ENCODE results near the gene COPZ2.
"Not testable (repeated sequence)": the region's sequence is repeated elsewhere in the genome, so short reads cannot be mapped to it uniquely, and the experiment has no call there.

The COPZ2 gene

DNA sequence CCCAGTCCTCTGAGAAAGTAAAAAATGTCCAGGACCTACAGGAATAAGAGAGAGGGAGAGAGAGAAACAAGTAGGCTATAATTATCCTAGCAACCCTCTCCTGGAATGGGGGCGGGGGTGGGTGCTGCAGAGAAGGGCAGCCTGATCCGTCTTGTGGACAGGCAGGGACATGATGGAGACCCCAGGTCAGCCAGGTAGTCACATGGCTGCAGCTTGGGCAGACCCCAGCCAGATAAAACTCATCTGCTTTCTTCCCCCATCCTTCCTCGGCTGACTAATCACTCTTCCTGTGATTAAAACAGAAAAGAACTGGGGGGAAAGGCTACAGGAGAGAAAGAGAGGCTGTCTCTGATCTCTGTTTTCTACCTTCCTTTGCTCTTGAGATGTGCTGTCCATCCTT is 32.6 kb downstream of the COPZ2 start:
- DNase-seq (ENCODE audit: low spot score), result no peak

DNA sequence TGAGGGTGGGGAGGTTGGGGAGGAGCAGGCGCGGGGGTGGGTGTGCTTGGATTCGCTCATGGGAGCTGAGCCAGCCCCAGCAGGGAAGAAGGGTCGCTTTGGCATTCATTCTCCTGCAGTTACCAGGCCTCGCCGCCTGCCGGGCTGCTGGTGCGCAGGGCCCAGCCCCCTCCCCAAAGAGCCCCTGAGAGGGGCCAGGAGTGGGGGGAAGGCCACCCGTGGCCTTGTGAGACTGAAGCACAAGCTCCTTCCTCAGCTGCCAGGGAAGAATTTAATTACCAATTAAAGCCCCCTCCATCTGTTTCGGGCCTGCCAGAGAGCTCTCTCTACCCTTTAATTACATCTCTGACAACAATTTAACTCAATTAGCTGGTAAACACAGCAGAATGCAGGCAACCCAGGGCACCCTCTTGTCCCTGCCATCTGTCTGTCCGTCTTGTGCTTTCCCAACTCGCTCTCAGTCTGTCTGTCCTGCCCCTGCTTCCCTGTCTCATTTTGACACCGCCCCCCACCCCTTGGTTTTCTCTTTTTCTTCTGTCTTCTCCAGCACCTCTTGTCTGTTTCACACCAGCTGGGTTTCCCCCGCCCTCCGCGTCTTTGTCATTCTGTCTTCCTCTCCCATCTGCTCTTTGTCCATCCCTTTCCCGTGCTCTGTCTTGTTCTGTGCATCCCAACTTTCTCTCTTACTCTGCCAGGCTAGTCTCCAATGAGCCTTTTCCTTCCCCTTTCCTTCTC is 34.0 kb downstream of the COPZ2 start:
- no peak for DNase-seq (ENCODE audit: low spot score)

DNA sequence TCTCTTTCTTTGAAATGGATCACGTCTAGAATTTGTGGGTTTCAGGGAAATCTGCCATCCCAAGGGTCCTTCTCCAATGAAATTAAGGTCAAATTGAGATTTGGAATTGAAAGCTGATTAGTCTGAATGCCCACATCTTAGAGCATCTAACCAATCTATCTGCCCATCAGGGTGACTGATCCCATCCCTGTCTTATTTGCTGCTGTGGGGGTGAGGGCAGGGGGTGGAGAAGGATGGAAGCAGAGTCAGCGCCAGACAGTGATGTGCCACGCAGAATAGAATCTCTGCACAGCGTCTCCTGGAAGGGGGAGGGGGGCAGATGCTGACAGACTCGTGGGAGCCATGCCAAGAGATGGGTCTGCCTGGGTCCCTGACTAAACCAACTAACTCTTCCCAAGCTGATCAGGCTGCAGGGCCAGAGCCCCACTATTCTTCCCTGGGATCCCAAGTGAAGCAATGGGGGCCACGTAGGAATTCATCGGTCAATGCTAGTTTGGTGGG is 34.6 kb downstream of the COPZ2 start:
- DNase-seq (ENCODE audit: low spot score), result no peak

DNA sequence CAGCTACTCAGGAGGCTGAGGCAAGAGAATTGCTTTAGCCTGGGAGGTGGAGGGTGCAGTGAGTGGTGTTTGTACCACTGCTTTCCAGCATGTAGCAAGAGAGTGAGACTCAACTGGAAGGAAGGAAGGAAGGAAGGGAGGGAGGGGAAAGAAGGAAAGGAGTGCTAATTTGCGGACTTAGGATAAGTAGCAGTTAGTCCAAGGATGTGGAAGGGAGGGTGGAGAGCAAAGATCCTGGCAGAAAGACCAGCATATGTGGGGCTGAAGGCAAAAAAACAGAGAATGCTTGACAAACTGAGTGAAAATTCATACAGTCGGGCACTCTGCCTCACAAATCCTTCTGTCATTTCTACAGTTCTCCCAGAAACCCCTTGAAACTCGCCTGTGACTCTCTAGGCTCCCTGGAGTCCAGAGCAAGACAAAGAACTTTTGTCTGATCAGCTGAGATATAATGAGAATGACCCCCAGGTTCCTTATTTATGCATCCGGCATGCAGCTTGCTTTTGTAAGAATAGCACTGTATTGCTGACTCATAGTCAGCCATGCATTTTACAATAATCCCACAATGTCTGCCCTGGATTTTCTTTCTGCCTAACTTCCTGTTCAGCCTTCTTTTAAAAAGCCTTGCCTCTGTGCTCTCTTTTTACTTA is 35.2 kb downstream of the COPZ2 start:
- peak; percentile 60 for DNase-seq (ENCODE audit: low spot score)

DNA sequence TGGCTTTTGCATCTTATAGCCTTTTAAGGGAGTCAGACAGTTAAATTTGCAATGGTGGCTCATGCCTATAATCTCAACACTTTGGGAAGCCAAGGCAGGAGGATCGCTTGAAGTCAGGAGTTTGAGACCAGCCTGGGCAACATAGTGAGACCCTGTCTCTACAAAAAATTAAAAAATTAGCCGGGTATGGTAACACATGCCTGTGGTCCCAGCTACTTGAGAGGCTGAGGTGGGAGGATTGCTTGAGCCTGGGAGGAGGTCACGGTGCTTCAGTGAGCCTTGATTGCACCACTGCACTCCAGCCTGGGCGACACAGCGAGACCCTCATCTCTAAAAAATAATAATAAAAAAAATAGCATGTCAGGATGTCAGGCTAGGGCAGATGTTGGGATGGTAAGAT is 35.9 kb downstream of the COPZ2 start:
- not testable (repeated sequence) for DNase-seq (ENCODE audit: low spot score)

DNA sequence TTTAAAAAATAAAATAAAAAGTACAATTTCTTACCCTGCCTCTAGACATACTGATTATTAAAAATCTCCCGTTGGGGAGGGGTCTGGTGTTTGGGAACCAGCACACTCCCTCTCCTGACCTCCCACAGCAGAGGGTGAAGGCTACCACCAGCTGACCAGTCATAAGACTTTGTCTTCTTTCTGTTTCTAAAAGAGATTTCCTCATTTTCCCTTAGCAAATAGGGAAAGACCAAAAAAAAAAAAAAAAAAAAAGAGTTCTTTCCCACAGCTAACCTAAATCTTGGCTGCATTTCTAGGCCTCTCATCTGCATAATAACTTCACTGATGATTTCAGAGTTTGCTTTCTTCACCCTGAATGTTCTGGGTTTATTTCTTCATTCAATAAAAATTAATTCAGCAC is 36.4 kb downstream of the COPZ2 start:
- DNase-seq (ENCODE audit: low spot score), result no peak

DNA sequence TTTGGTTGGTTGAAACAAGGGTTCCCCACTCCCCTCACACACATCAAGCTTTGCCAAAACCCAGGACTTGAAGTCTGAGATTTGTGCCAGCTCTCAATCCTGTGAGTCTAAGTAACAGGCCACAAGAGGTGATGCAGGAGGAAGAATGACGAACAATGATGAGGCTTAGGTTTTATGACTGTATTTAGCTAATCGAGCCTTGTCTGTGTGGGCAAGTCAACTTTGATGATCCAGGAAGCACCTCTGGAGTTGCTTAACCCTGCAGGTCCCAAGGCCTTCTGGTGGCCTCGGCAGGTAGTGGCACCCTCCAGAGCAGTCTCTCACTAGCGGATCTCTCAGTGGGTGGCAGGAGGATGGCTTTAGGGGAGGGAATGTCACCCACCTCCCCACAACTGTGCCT is 38.0 kb downstream of the COPZ2 start:
- no peak for DNase-seq (ENCODE audit: low spot score)

DNA sequence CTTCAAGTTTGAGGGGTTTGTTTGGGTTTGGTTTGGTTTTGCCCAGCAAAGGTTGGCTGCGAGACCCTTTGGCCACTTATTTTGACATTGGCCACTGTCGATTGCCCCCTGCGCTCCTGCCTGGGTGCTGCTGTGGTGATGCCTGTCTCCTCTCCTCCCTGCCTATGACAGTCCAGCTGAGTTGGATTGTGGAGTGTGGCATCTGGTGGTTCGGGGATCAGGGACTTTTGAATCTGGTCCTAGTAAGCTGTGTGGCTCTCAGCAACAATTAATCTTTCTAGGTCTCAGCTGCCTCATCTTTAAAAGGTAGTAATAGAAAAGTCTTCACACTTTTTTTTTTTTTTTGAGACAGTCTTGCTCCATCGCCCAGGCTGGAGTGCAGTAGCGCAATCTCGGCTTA is 39.6 kb downstream of the COPZ2 start:
- no peak for DNase-seq (ENCODE audit: low spot score)

DNA sequence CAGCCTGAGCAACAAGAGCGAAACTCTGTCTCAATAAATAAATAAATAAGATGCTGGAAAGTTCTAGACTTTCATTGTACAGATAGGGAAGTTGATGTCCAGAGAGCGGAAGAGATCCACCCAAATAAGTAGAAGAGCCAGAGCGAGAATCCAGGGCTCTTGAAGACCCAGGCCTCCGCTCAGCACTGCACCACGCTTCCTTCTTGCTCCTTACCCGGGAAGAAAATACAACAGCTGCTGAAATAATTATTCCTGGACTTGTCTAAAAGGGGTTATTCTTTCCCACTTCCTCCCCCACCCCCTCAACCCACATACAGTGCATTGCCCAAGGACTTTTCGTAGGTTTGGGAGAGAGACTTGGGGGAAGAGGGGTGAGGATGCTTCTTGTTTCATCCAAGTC is 40.0 kb downstream of the COPZ2 start:
- DNase-seq (ENCODE audit: low spot score), result no peak

DNA sequence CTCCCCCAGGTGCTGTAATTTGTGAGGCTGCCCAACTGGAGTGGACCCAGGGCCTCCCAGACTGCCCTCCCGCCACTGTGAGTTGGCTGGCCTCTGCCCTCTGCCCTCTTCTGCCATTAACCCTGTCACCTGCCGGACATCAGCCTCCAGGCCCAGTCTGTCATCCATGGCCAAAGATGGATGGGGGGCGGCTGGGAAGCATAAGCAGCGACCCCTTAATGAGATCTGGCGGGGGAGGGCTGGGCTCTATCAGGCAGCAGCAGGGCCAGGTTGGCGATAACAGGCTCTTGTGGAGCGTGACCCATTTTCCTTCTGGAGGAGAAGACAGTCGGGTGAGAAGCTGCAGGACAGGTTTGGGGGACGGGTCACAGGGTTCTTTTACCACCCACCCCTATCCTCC is 41.4 kb downstream of the COPZ2 start:
- no peak for DNase-seq (ENCODE audit: low spot score)

DNA sequence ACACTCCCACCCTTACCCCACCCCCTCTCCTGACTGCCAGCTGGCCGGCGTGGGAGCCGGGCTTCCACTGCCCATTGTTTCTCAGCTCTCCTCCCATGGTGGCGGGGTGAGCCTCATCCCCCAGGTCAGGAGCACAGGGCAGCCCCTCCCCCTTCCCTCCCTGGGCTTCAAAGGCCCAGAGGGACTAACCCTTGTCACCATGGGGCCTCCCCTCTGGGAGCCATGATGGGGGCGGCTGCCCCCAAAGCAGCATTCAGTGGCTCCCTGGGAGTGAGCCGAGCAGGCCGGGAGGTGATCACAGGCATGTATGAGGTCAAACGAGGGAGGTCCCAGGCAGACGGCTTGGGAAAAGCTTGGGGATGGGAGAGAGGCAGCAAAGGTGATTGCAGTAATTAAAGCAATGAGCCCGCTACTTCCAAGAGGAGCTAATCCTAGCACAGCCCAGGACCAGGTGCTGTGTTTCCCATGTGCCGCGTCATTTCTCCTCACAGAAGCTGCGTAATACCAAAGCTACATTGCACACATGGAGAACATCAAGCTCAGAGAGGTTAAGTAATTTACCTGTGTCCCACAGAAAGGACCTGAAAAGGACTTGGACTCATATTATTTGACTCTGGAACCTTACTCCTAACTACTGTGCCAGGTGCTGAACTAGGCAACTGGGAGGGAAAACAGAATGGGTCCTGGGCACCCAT is 42.2 kb downstream of the COPZ2 start:
- no peak for DNase-seq (ENCODE audit: low spot score)

DNA sequence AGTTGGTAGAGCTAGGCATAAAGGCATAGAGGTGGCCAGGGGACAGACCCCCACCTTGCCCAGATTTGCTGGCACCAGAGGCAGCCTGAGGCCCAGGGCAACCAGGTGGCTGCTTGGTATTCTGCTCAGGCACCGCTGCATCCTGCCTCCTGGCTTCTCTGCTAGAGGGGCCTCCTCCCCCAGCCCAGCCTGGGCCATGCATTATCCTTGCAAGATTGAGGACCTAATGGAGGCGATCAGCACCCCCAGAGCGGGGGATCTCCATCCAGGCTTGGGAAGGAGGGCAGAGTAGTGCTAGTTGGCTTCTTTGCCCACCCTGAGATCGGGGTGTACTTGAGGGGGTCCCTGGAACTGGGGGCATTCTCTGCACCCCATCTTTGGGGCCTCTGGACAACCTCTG is 42.9 kb downstream of the COPZ2 start:
- DNase-seq (ENCODE audit: low spot score), result no peak

DNA sequence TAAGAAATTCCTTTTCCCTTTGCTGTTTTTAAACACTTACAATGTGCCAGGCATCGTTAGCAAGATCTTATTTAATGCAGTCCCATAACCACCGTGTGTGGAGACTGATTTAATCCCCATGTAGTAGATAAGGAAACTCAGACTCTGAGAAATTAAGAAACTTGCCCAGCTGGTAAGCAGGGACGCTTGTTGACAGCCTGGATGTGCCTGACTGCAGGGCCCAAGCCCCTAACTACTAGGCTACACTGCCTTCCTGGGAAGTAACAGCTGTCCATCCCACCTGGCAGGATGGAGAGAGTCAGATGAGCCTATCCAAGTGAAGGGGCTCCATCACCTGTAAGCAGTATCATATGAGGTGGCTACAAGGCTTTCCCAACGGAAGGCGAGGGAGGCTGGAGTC is 43.6 kb downstream of the COPZ2 start:
- no peak for DNase-seq (ENCODE audit: low spot score)

DNA sequence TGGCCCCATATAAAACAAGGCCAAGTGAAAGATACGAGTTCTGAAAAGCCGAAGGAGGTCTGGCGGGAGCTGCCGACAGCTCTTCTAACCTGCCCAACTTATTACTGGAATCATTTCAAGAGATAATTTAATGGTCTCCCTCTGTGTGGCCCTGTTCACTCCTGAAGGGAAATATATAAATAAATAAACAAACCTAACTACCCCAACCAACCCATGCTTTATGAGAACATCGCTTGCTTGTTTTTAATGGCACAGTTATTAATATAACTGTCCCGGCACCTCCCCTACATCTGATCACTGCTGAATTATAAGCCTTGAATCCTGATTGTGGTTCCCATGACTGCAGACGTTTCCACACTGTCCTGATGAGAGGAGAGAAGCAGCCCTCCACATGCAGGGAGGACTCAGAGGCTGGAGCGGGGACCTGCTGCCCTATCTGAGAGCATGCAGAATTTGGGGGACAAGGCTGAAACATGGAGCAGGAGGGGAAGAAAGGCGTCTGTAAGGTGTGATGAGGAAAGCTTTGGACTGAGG is 44.5 kb downstream of the COPZ2 start:
- no peak for DNase-seq (ENCODE audit: low spot score)

DNA sequence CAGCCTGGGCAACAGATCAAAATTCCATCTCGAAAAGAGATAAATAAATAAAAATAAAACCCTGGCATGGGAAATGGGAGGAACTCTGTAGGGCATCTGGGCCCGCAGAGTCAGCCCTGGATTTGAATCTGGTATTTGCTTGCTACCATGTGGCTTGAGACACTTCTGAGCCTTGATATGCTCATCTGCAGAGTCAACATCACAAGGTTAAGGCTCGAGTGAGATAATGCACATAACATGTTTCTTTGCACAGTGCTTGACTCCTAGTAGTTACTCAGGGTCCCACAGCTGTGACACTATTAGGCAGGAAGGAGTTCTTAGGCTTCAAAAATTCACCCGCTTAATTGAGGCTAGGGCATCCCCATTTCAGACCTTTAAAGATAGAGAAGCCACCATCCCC is 45.4 kb downstream of the COPZ2 start:
- DNase-seq (ENCODE audit: low spot score), result no peak

DNA sequence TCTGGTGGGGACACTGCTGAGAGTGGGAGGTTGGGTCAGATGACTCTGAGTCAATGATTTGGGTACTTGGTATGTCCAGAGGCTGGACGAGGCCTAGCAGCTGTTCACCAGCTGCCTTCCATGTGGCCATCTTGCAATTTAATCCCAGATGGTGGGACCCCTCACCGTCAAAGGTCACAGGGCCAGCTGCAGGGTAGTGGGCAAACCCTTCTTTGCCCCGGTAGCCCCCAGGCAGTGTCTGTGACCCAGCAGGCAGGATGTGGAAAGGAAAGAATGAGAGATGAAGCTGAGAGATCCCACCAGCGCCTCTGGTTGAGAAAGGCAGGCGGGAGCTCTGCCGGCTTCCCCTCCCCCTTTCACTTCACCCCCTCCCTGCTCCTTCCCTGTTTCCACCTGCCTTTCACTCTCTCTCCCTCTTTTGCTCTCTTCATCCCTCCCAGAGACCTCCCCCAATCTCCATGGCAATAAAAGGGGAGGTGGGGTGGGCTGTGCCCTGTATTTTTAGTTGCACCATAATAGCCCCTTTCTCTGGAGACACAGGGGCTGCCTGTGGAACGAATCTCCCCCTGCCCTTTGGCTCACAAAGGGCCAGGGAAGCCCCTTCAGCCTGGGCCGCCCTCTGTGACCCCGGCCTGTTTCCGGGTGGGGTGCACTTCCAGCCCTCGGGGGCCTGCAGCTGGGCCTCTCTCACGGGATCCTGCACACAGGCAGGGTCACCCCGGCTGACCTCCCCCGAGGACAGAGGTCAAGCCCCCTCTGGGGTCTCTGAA is 46.5 kb downstream of the COPZ2 start:
- DNase-seq (ENCODE audit: low spot score), result no peak

DNA sequence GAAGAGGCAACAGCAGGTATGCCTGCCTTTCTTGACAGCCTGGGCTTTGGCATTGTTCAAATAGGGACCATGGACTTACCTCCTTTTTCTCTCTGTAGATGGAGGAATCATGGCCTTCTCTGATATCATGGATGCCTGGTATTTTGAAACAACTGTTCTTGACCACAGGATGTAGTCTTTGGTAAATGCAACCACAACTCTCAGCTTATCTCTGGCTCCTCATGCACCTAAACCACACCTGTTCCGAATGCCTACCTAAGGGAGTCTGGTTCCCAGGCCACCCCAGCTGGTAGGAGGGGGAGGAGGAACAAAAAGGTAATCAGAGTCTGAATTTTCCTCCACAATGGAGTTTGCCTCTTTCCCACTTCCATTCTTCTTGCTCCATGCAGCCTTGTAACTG is 47.9 kb downstream of the COPZ2 start:
- DNase-seq (ENCODE audit: low spot score), result no peak

DNA sequence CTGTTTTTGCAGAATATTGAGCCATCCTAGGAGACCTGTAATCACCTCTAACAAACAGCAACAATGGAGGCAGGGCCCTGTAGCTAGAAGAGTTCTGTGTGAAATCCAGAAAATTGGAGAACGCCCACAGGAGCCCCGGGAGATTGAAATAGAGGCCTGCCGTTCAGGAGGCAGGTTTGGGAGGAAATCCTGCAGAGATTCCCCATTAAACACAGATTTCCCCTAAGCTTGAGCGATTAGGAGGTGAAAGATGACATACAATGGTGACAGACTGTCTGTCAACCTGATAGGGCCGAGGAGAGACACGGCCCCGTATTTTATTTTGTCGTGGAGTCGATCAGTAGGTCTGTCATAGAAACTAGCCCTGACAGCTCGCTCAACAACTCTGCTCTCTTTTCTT is 48.4 kb downstream of the COPZ2 start:
- DNase-seq (ENCODE audit: low spot score), result no peak

DNA sequence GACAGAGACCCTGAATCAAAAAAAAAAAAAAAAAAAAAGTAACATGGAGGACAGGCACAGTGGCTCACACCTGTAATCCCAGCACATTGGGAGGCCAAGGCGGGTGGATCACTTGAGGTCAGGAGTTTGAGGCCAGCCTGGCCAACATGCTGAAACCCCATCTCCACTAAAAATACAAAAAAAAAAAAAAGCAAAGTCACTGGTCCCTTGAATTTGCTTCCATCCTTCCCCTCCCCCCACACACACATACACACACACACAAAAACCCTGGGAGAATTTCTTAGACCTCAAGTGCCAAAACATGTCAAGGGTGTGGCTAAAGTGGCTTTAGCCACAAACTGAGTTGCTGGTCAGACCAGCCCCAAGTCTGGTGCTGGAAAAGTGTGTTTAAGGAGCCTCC is 49.2 kb downstream of the COPZ2 start:
- not testable (repeated sequence) for DNase-seq (ENCODE audit: low spot score)

DNA sequence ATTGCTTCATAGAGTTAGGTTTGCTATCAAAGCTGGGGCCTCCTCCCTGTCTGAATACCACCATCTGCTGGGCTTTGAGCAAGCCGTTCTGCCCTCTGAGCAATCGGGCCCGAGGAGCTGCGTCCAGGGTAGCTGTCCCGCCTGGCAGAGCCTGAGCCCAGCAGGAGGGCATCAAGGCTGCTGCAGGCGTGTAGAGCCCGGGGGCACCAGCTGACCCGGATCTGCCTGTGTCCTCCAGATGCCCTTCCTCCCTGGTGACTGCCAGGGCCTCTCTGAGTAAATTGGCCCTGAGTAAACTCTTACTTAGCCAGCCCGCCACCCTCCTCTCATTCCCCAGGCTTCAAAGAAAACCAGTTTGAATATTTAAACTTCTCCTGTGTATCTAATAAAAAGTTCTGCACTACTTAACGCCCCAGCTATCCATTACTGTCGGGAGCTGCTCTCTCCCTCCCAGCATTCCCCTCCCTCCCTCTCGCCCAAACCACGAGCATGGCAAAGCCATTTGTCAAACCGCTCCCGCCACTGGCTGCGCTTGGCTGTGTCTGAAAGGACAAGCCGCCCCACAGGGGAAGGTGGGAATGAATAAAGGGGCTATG is 50.3 kb downstream of the COPZ2 start:
- DNase-seq (ENCODE audit: low spot score), result no peak

DNA sequence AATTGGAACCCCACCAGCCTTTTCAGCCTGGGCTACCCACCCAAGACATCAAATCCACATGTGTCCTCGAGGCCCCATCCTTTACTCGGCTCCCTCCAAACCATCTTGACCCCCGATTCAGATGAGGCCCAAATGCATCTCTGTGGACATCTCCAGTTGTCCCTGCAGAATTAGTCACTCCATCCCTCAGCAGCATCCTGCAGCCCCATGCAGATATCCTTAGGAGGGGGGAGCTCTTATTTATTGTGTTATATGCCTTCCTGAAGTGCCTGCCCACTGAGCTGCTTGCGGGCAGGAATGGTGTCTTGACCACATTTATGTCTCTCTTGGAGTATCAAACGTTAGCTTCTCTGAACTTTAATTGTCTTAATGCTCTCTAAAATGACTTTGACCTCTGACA is 51.1 kb downstream of the COPZ2 start:
- DNase-seq (ENCODE audit: low spot score), result no peak

All from hepatic stellate cell (primary cell).